HCT116 (cell line): ENCODE measurements around the gene RYR3. TPM values are rescaled to one million over a fixed set of nuclear protein-coding genes. Genes with fewer than 3 reads are reported as not detected.

Experiments
- ATAC-seq: fragments of 200-7000 bp; cut with Tn5 transposase; 2 replicates; pipeline ENCODE4 v1.9.1; 2020; ENCODE audit warnings: mild to moderate bottlenecking, moderate library complexity
- BruUV-seq: library from RNA; stranded (reverse); fragments of 400-500 nt; replicated peaks from 2 replicates; lab custom pipeline; 2021; lab: Mats Ljungman, UMichigan
- CTCF ChIA-PET: fragments of 300-600 bp; sonication (Branson Sonifier 250); formaldehyde crosslinking; loops from one replicate; lab custom pipeline; 2021; ENCODE audit warnings: antibody characterized with exemption; lab: Charles Lee
- POLR2A ChIA-PET: fragments of 300-600, 350-600 bp; sonication (Branson Sonifier 250); formaldehyde crosslinking; loops from one replicate; lab custom pipeline; 2021; ENCODE audit warnings: antibody characterized with exemption; lab: Charles Lee
- RAD21 ChIA-PET, 2 experiments: fragments of 300-600 bp; sonication (Branson Sonifier 250); formaldehyde crosslinking; loops; one replicate each; lab custom pipeline; 2023; ENCODE audit warnings: low total read pairs in 2 of 2; ENCODE audit not compliant: uncharacterized antibody in 2 of 2, unreplicated experiment in 2 of 2, low non-redundant PET in 1 of 2; lab: Charles Lee
- DNase-seq: peaks from one replicate; pipeline ENCODE4 v3.0.0-alpha.2; 2010; ENCODE audit warnings: low read depth, low spot score
- H2AFZ ChIP-seq: fragments of 200-600 bp; shearing (Covaris generic), sonication (generic); 2 replicates; pipeline ENCODE4 v1.6.1; 2017; ENCODE audit warnings: low read depth, mixed run types, mixed read lengths, antibody characterized with exemption, low read length; ENCODE audit not compliant: poor library complexity, severe bottlenecking
- H3K27ac ChIP-seq: 2 replicates; pipeline ENCODE4 v1.5.1; 2012; ENCODE audit warnings: low read depth, low read length
- H3K27me3 ChIP-seq: fragments of 200-600 bp; sonication (generic); 2 replicates; pipeline ENCODE4 v1.6.1; 2016; ENCODE audit warnings: mixed run types, low read length, mixed read lengths; ENCODE audit not compliant: insufficient read depth
- H3K36me3 ChIP-seq, 2 experiments: fragments of 200-500 bp in 1 of 2; fragments of 200-600 bp in 1 of 2; sonication (Bioruptor generic) in 1 of 2; sonication (generic) in 1 of 2; 2 replicates each; pipeline versions ENCODE4 v1.5.1 to v1.6.1; 2014 to 2016; ENCODE audit warnings: low read length in 2 of 2, inconsistent platforms in 1 of 2, mixed read lengths in 1 of 2, mixed run types in 1 of 2; ENCODE audit not compliant: insufficient read depth in 2 of 2, control insufficient read depth in 1 of 2
- H3K4me1 ChIP-seq, 2 experiments: fragments of 200-600 bp in 1 of 2; sonication (generic) in 1 of 2; 2 replicates each; pipeline versions ENCODE4 v1.5.1 to v1.6.1; 2012 to 2017; ENCODE audit warnings: low read length in 2 of 2, inconsistent platforms in 1 of 2, mild to moderate bottlenecking in 1 of 2, mixed read lengths in 1 of 2, mixed run types in 1 of 2, moderate library complexity in 1 of 2; ENCODE audit not compliant: insufficient read depth in 2 of 2, control insufficient read depth in 1 of 2
- H3K4me2 ChIP-seq: fragments of 200-600 bp; sonication (generic); 2 replicates; pipeline ENCODE4 v1.6.1; 2017; ENCODE audit warnings: mixed run types, low read length, mixed read lengths
- H3K4me3 ChIP-seq, 2 experiments: fragments of 200-600 bp in 1 of 2; sonication (generic) in 1 of 2; replicated peaks in 1 of 2; 2 replicates each; pipeline ENCODE4 v1.5.1; 2011 to 2016; ENCODE audit warnings: low read length in 2 of 2, control low read depth in 1 of 2, low read depth in 1 of 2, mild to moderate bottlenecking in 1 of 2, mixed read lengths in 1 of 2, mixed run types in 1 of 2
- H3K79me2 ChIP-seq: fragments of 200-600 bp; sonication (generic); 2 replicates; pipeline ENCODE4 v1.6.1; 2017; ENCODE audit warnings: mild to moderate bottlenecking, mixed run types, low read length, moderate library complexity, mixed read lengths; ENCODE audit not compliant: insufficient read depth
- H3K9ac ChIP-seq: fragments of 200-600 bp; sonication (generic); 2 replicates; pipeline ENCODE4 v1.6.1; 2016; ENCODE audit warnings: low read length, mixed read lengths
- H3K9me2 ChIP-seq: fragments of 200-600 bp; sonication (generic), shearing (Covaris generic); 2 replicates; pipeline ENCODE4 v1.6.1; 2017; ENCODE audit warnings: mixed run types, mild to moderate bottlenecking, moderate library complexity; ENCODE audit not compliant: insufficient read depth
- H3K9me3 ChIP-seq, 2 experiments: fragments of 200-500 bp in 1 of 2; fragments of 200-600 bp in 1 of 2; sonication (Bioruptor generic) in 1 of 2; sonication (generic) in 1 of 2; 2 replicates each; pipeline ENCODE4 v1.6.1; 2014 to 2017; ENCODE audit warnings: low read length in 2 of 2, mixed read lengths in 2 of 2, inconsistent platforms in 1 of 2, low read depth in 1 of 2, mild to moderate bottlenecking in 1 of 2, mixed run types in 1 of 2, moderate library complexity in 1 of 2; ENCODE audit not compliant: control insufficient read depth in 1 of 2, insufficient read depth in 1 of 2
- H4K20me1 ChIP-seq: fragments of 200-600 bp; sonication (generic), shearing (Covaris generic); 2 replicates; pipeline ENCODE4 v1.6.1; 2017; ENCODE audit warnings: mixed run types, mild to moderate bottlenecking, moderate library complexity; ENCODE audit not compliant: insufficient read depth
- CBX3 ChIP-seq: IDR thresholded peaks from 2 replicates; pipeline ENCODE4 v1.6.1; 2012; ENCODE audit warnings: low read depth
- CEBPB ChIP-seq: IDR thresholded peaks from 2 replicates; pipeline ENCODE4 v1.6.1; 2012; ENCODE audit warnings: low read depth
- CTCF ChIP-seq, 3 experiments: fragments of 200-600 bp in 1 of 3; sonication (generic) in 1 of 3; IDR thresholded peaks in 2 of 3; conservative IDR thresholded peaks in 1 of 3; 2 replicates each; pipeline ENCODE4 v1.5.1; 2012 to 2017; ENCODE audit warnings: low read depth in 2 of 3, low read length in 2 of 3, antibody characterized with exemption in 1 of 3, borderline replicate concordance in 1 of 3, control low read depth in 1 of 3, mild to moderate bottlenecking in 1 of 3, mixed read lengths in 1 of 3, mixed run types in 1 of 3, moderate library complexity in 1 of 3; ENCODE audit not compliant: insufficient read depth in 1 of 3
- EGR1 ChIP-seq: IDR thresholded peaks from 2 replicates; pipeline ENCODE4 v1.6.1; 2012; ENCODE audit warnings: low read depth
- ELF1 ChIP-seq: IDR thresholded peaks from 2 replicates; pipeline ENCODE4 v1.6.1; 2012; ENCODE audit warnings: low read depth, borderline replicate concordance
- EZH2 ChIP-seq: fragments of 200-600 bp; sonication (generic); IDR thresholded peaks from 2 replicates; pipeline ENCODE4 v1.6.1; 2017; ENCODE audit warnings: antibody characterized with exemption, mixed run types
- EZH2phosphoT487 ChIP-seq: fragments of 200-600 bp; IDR thresholded peaks from 2 replicates; pipeline ENCODE4 v1.6.1; 2018; ENCODE audit warnings: antibody characterized with exemption, borderline replicate concordance
- FOSL1 ChIP-seq: IDR thresholded peaks from 2 replicates; pipeline ENCODE4 v1.6.1; 2012; ENCODE audit warnings: low read depth
- MAX ChIP-seq: IDR thresholded peaks from 2 replicates; pipeline ENCODE4 v1.6.1; 2012
- POLR2A ChIP-seq: IDR thresholded peaks from 2 replicates; pipeline ENCODE4 v1.7.0; 2011; ENCODE audit warnings: borderline replicate concordance; ENCODE audit not compliant: insufficient read depth, insufficient read length; ENCODE audit errors: extremely low read depth
- POLR2AphosphoS5 ChIP-seq: IDR thresholded peaks from 2 replicates; pipeline ENCODE4 v1.6.1; 2011; ENCODE audit warnings: mild to moderate bottlenecking, low read depth, low read length, moderate library complexity
- RAD21 ChIP-seq: IDR thresholded peaks from 2 replicates; pipeline ENCODE4 v1.6.1; 2012; ENCODE audit warnings: low read depth, mild to moderate bottlenecking
- REST ChIP-seq: IDR thresholded peaks from 2 replicates; pipeline ENCODE4 v1.6.1; 2012; ENCODE audit warnings: low read depth
- SIN3A ChIP-seq: IDR thresholded peaks from 2 replicates; pipeline ENCODE4 v1.6.1; 2012; ENCODE audit warnings: low read depth
- SP1 ChIP-seq: IDR thresholded peaks from 2 replicates; pipeline ENCODE4 v1.6.1; 2012; ENCODE audit warnings: low read depth
- SRF ChIP-seq: IDR thresholded peaks from 2 replicates; pipeline ENCODE4 v1.6.1; 2012; ENCODE audit warnings: low read depth
- YY1 ChIP-seq: IDR thresholded peaks from 2 replicates; pipeline ENCODE4 v1.6.1; 2011; ENCODE audit warnings: low read length, low read depth, moderate library complexity, mild to moderate bottlenecking; ENCODE audit not compliant: insufficient replicate concordance; ENCODE audit errors: extremely low read depth
- ZBTB33 ChIP-seq: IDR thresholded peaks from 2 replicates; pipeline ENCODE4 v1.6.1; 2011; ENCODE audit warnings: mild to moderate bottlenecking, low read length, moderate library complexity; ENCODE audit not compliant: insufficient replicate concordance; ENCODE audit errors: extremely low read depth
- ZFX ChIP-seq: fragments of 450-650 bp; IDR thresholded peaks from 2 replicates; pipeline ENCODE4 v1.6.1; 2017
- ZNF274 ChIP-seq: fragments of 200-500 bp; sonication (Bioruptor generic); IDR thresholded peaks from 2 replicates; pipeline ENCODE4 v1.6.1; 2014; ENCODE audit warnings: mild to moderate bottlenecking, low read depth, low read length, inconsistent platforms
- intact Hi-C: fragments of 100-400 bp; cut with micrococcal nuclease; formaldehyde crosslinking; loops from 2 replicates; pipeline ENCODE4 v1.10.0; 2022
- total RNA-seq: library from RNA; stranded (reverse); gene quantifications from one replicate; pipeline ENCODE4 v1.2.1, GENCODE V29; 2021; ENCODE audit not compliant: unreplicated experiment

RYR3 gene
- total RNA-seq, 1 experiment from 2014 or later = not detected

GRCh38 chr15:33458421-33458820 lies 147.7 kb downstream of the RYR3 start:
- Histone ChIP-seq H3K9me2 (no peaks in the 10 kb centered on the region), H3K79me2 (no peaks in the 10 kb centered on the region)
- no peak for TF ChIP-seq POLR2AphosphoS5
- no peak for TF ChIP-seq POLR2A
- no peak for TF ChIP-seq EZH2
- no peak for TF ChIP-seq EZH2phosphoT487
- TF ChIP-seq FOSL1 = no peak
- TF ChIP-seq MAX = no peak
- TF ChIP-seq SP1 = no peak
- TF ChIP-seq REST = no peak
- TF ChIP-seq ZNF274 = no peak
- no peak for TF ChIP-seq CTCF (IDR thresholded peaks at IDR 0.05 in 2 of 3, conservative IDR thresholded peaks at IDR 0.05 in 1 of 3; ENCODE audit: borderline replicate concordance in 1 of 3, insufficient read depth in 1 of 3, low read depth in 2 of 3, low read length in 2 of 3)
- no peak for TF ChIP-seq ZFX
- TF ChIP-seq EGR1 = no peak
- no peak for TF ChIP-seq SRF
- TF ChIP-seq YY1 = no peak
- no peak for TF ChIP-seq SIN3A
- TF ChIP-seq RAD21 = no peak
- TF ChIP-seq CBX3 = no peak
- TF ChIP-seq ELF1 = no peak
- no peak for TF ChIP-seq ZBTB33
- no peak for TF ChIP-seq CEBPB
- TF ChIP-seq, all 23 proteins: peak for 0
- intact Hi-C loops = no loop called here
- H3K4me1 ChIP-seq = no peaks in the 10 kb centered on the region
- BruUV-seq = no TSS peak
- no peak for ATAC-seq
- H2AFZ ChIP-seq = no peak overlapping the region
- no peaks in the 10 kb centered on the region for H3K9me3 ChIP-seq
- peaks cover 56% of the 10 kb centered on the region for H3K27me3 ChIP-seq
- H3K4me2 ChIP-seq = no peak overlapping the region
- RAD21 ChIA-PET = no interaction called here
- H4K20me1 ChIP-seq = no peaks in the 10 kb centered on the region
- no peak for DNase-seq
- H3K27ac ChIP-seq = no peak overlapping the region
- CTCF ChIA-PET = no interaction called here
- H3K9ac ChIP-seq = no peak overlapping the region
- POLR2A ChIA-PET = no interaction called here
- H3K36me3 ChIP-seq = no peaks in the 10 kb centered on the region
- no peak overlapping the region for H3K4me3 ChIP-seq
